ENCODE data around the gene CLDN6.

DNA sequence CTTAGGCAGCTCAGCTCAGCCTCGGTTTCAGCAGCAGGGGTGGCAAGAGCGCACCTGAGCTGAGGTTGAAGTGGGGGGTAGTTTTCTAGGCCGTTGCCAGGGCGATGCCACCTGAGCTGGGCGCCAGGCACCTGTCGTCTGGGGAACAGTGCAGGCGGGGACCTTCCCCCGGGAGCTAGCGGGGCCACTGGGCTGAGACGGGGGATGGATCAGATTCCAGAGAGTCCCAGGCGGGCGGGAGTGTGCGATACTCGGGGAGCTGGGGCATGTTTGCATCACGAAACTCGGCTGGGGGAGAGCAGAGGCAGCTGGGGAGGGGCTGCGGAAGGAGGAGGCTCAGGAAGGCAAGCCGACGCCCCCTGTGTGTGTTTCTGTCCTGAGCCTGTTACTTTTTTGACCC is 5.7 kb downstream of the CLDN6 start:
- TF ChIP-seq TCF4 (CRISPR knock-in tag; IDR thresholded peaks at IDR 0.05; ENCODE audit: borderline replicate concordance): no peak
- TF ChIP-seq ESRRG (CRISPR knock-in tag; IDR thresholded peaks at IDR 0.05): no peak
- no peak for TF ChIP-seq ISL1 (CRISPR knock-in tag; IDR thresholded peaks at IDR 0.05)
- no peak for TF ChIP-seq CSDC2 (CRISPR knock-in tag; IDR thresholded peaks at IDR 0.05)
